ENCODE data around the gene PCBP3. TPM values are rescaled to one million over a fixed set of nuclear protein-coding genes. Genes with fewer than 3 reads are reported as not detected.

Gene PCBP3
- polyA plus RNA-seq, 1 donor from 2014 or later = 1.7 TPM

DNA sequence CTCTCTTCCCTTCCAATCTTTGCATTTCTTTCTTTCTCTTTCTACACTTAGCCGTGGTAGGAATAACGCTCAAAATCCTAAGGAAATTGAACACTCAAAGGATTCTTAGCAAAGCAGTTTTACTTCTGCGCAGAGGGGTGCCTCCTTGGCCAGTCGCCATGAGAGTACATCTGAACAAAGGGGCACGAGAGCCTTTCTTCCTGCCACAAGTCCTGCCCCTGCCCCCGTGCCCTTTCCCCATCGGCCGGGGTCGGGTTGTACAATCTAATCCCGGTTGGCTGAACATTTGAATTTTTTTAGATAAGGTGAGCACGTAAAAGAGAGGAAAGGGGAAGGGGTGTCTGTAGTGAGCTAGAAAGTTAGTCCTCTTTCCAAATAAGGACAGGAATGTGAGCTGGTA lies 309.4 kb downstream of the PCBP3 start:
- Histone ChIP-seq H2AFZ (ENCODE audit: low read depth, low read length) (no peak overlapping the region), H3K79me2 (replicated peaks; ENCODE audit: insufficient read depth, low read length) (no peaks in the 10 kb centered on the region), H3F3A (ENCODE audit: insufficient read depth, low read length, poor library complexity, severe bottlenecking) (no peaks in the 10 kb centered on the region), H3K27ac (ENCODE audit: low read length) (no peak overlapping the region), H3K27me3 (ENCODE audit: insufficient read depth, low read depth, low read length) (no peaks in the 10 kb centered on the region), H3K9ac (ENCODE audit: low read length) (no peak overlapping the region), H3K36me3 (ENCODE audit: insufficient read depth, low read length) (no peaks in the 10 kb centered on the region), H3K4me3 (ENCODE audit: low read length) (no peak overlapping the region), H3K9me2 (ENCODE audit: insufficient read depth, low read length) (no peaks in the 10 kb centered on the region), H4K20me1 (ENCODE audit: insufficient read depth) (no peaks in the 10 kb centered on the region), H3K4me2 (ENCODE audit: low read length) (no peak overlapping the region), H3K9me3 (ENCODE audit: low read length) (no peaks in the 10 kb centered on the region)
- no peak for TF ChIP-seq EZH2 (IDR thresholded peaks at IDR 0.05; ENCODE audit: borderline replicate concordance, insufficient read depth, low read length, poor library complexity, severe bottlenecking)
- no peak for TF ChIP-seq MXI1 (conservative IDR thresholded peaks at IDR 0.05; ENCODE audit: poor library complexity, severe bottlenecking)
- TF ChIP-seq, protein P1, sequence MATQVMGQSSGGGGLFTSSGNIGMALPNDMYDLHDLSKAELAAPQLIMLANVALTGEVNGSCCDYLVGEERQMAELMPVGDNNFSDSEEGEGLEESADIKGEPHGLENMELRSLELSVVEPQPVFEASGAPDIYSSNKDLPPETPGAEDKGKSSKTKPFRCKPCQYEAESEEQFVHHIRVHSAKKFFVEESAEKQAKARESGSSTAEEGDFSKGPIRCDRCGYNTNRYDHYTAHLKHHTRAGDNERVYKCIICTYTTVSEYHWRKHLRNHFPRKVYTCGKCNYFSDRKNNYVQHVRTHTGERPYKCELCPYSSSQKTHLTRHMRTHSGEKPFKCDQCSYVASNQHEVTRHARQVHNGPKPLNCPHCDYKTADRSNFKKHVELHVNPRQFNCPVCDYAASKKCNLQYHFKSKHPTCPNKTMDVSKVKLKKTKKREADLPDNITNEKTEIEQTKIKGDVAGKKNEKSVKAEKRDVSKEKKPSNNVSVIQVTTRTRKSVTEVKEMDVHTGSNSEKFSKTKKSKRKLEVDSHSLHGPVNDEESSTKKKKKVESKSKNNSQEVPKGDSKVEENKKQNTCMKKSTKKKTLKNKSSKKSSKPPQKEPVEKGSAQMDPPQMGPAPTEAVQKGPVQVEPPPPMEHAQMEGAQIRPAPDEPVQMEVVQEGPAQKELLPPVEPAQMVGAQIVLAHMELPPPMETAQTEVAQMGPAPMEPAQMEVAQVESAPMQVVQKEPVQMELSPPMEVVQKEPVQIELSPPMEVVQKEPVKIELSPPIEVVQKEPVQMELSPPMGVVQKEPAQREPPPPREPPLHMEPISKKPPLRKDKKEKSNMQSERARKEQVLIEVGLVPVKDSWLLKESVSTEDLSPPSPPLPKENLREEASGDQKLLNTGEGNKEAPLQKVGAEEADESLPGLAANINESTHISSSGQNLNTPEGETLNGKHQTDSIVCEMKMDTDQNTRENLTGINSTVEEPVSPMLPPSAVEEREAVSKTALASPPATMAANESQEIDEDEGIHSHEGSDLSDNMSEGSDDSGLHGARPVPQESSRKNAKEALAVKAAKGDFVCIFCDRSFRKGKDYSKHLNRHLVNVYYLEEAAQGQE (IDR thresholded peaks at IDR 0.05; ENCODE audit: borderline replicate concordance) = no peak
- TF ChIP-seq CTCF (IDR thresholded peaks at IDR 0.05; ENCODE audit: poor library complexity, severe bottlenecking) = no peak
- TF ChIP-seq RAD21 (conservative IDR thresholded peaks at IDR 0.05) = no peak
- no peak for TF ChIP-seq POLR2AphosphoS5 (IDR thresholded peaks at IDR 0.05)
- TF ChIP-seq SMC3 (conservative IDR thresholded peaks at IDR 0.05; ENCODE audit: poor library complexity) = no peak
- TF ChIP-seq EP300 (conservative IDR thresholded peaks at IDR 0.05; ENCODE audit: poor library complexity, severe bottlenecking) = no peak
- TF ChIP-seq TAF1 (IDR thresholded peaks at IDR 0.05; ENCODE audit: low read depth) = no peak

GRCh38 chr21:45954261-45954660 lies 310.7 kb downstream of the PCBP3 start:
- no peak overlapping the region for H3K9ac ChIP-seq (ENCODE audit: low read length)
- TF ChIP-seq CTCF (IDR thresholded peaks at IDR 0.05; ENCODE audit: poor library complexity, severe bottlenecking) (no peak), SMC3 (conservative IDR thresholded peaks at IDR 0.05; ENCODE audit: poor library complexity) (no peak), TAF1 (IDR thresholded peaks at IDR 0.05; ENCODE audit: low read depth) (no peak), POLR2AphosphoS5 (IDR thresholded peaks at IDR 0.05) (no peak), MXI1 (conservative IDR thresholded peaks at IDR 0.05; ENCODE audit: poor library complexity, severe bottlenecking) (no peak), EP300 (conservative IDR thresholded peaks at IDR 0.05; ENCODE audit: poor library complexity, severe bottlenecking) (no peak), EZH2 (IDR thresholded peaks at IDR 0.05; ENCODE audit: borderline replicate concordance, insufficient read depth, low read length, poor library complexity, severe bottlenecking) (no peak), RAD21 (conservative IDR thresholded peaks at IDR 0.05) (no peak)
- TF ChIP-seq, protein P1 (IDR thresholded peaks at IDR 0.05; ENCODE audit: borderline replicate concordance) = no peak
- no peak overlapping the region for H2AFZ ChIP-seq (ENCODE audit: low read depth, low read length)
- no peaks in the 10 kb centered on the region for H3K27me3 ChIP-seq (ENCODE audit: insufficient read depth, low read depth, low read length)
- no peak overlapping the region for H3K4me2 ChIP-seq (ENCODE audit: low read length)
- H4K20me1 ChIP-seq (ENCODE audit: insufficient read depth) = no peaks in the 10 kb centered on the region
- H3K9me3 ChIP-seq (ENCODE audit: low read length) = no peaks in the 10 kb centered on the region
- H3K9me2 ChIP-seq (ENCODE audit: insufficient read depth, low read length) = no peaks in the 10 kb centered on the region
- no peak overlapping the region for H3K27ac ChIP-seq (ENCODE audit: low read length)
- no peaks in the 10 kb centered on the region for H3K79me2 ChIP-seq (replicated peaks; ENCODE audit: insufficient read depth, low read length)
- H3K36me3 ChIP-seq (ENCODE audit: insufficient read depth, low read length) = no peaks in the 10 kb centered on the region
- H3K4me3 ChIP-seq (ENCODE audit: low read length) = no peak overlapping the region
- H3F3A ChIP-seq (ENCODE audit: insufficient read depth, low read length, poor library complexity, severe bottlenecking) = no peaks in the 10 kb centered on the region

All from neural cell (in vitro differentiated cells).